Urinary bladder (tissue), 4 donors: ENCODE results near the gene TBC1D24. TPM values are rescaled to one million over a fixed set of nuclear protein-coding genes. Genes with fewer than 3 reads are reported as not detected.
"Not testable (repeated sequence)": the region's sequence is repeated elsewhere in the genome, so short reads cannot be mapped to it uniquely, and the experiment has no call there.

ENCODE experiments used
- DNase-seq: peaks from one replicate; pipeline ENCODE4 v3.0.0-alpha.2; 2015; ENCODE audit errors: extremely low spot score
- H3K27ac ChIP-seq: one replicate; pipeline ENCODE4 v1.5.1; 2013; ENCODE audit warnings: low read depth, mild to moderate bottlenecking, moderate library complexity
- H3K36me3 ChIP-seq: one replicate; pipeline ENCODE4 v1.6.1; 2013; ENCODE audit warnings: mild to moderate bottlenecking, moderate library complexity; ENCODE audit not compliant: insufficient read depth
- H3K4me1 ChIP-seq: one replicate; pipeline ENCODE4 v1.6.1; 2013; ENCODE audit warnings: mild to moderate bottlenecking, moderate library complexity; ENCODE audit not compliant: insufficient read depth
- H3K4me3 ChIP-seq: one replicate; pipeline ENCODE4 v1.5.1; 2013; ENCODE audit warnings: low read depth, low read length
- WGBS: extraction: QIAGEN DNeasy Blood & Tissue Kit; methylation state at CpG from one replicate; pipeline ENCODE4 v1.1.7; 2013; 5-methylcytosine and 5-hydroxymethylcytosine counted together
- polyA plus RNA-seq: library from polyadenylated mRNA; stranded (reverse); fragments of 200-250 nt; gene quantifications from one replicate; pipeline ENCODE4 v1.2.3, GENCODE V29; 2013
- total RNA-seq: library from RNA; depleted of rRNA; stranded (reverse); fragments of >200 nt; gene quantifications from one replicate; pipeline ENCODE4 v1.2.3, GENCODE V29; 2014
- donor health status: healthy with polysubstance abuse.
- donor health status: healthy.

The TBC1D24 gene
- total and polyA plus RNA-seq, 2 donors, result 5.8 to 11.2 TPM

DNA sequence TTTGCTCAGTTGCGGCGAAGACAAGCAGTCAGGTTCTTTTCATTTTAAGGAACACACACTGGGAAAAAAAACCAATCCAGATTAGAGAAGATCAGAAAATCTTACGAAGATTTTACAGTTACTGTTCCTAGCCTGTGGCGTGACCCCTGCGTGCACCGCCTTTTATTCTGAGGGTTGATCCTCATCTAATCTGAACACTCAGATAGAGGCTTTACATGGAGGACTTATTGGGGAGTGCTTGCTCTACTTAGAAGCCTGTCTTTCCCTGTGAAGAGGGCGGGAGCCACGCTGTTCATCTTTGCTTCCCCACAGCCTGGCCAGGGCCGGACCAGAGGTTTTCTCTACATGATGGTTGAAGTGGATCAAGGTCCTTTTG lies 1.4 kb downstream of the TBC1D24 start:
- 91% methylated on average over 9 of the region's 9 CpGs for WGBS
- no peak overlapping the region for H3K4me3 ChIP-seq
- no peaks in the 10 kb centered on the region for H3K4me1 ChIP-seq
- DNase-seq, result no peak
- H3K36me3 ChIP-seq, result no peaks in the 10 kb centered on the region
- no peak overlapping the region for H3K27ac ChIP-seq

DNA sequence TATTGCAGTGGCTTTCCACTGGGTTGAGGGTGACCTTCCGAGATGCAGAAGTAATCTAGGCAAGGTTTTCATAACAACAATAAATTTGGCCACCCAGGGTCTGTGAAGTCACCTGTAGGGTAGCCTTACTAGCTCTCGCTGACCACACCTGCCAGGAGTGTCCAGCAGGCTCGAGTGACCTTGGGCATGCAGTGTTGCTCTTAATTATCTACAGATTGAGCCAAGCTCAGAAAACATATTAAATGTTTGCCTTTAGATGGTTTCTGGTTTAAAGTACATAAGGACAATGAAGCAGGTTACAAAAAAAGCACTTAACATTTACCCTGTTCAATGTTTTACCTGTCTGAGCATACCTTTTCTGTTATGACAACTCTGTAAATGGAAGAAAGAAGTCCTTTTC lies 1.8 kb downstream of the TBC1D24 start:
- Histone ChIP-seq H3K4me3 (no peak overlapping the region), H3K36me3 (no peaks in the 10 kb centered on the region)

DNA sequence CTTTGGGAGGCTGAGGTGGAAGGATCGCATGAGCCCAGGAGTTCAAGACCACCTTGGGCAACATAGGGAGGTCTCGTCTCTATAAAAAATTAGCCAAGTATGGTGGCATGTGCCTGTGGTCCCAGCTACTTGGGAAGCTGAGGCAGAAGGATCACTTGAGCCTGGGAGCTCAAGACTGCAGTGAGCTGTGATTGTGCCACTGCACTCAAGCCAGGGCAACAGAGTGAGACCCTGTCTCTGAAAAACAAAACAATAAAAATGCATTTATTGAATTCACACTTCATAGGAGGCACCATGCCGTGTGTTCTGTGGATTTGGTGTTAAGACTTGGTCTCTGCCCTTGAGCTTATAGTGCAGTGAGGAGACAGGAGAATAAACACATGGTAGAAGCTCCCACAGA lies 2.4 kb downstream of the TBC1D24 start:
- Histone ChIP-seq H3K4me3 (no peak overlapping the region), H3K27ac (no peak overlapping the region), H3K36me3 (no peaks in the 10 kb centered on the region), H3K4me1 (no peaks in the 10 kb centered on the region)
- DNase-seq, result no peak
- WGBS, result 94% methylated on average over 3 of the region's 3 CpGs

More for the DNA sequence above, 1.8 kb downstream of the TBC1D24 start:
- no peak for DNase-seq
- 86% methylated on average over 3 of the region's 3 CpGs for WGBS
- Histone ChIP-seq H3K4me1 (no peaks in the 10 kb centered on the region), H3K27ac (no peak overlapping the region)

DNA sequence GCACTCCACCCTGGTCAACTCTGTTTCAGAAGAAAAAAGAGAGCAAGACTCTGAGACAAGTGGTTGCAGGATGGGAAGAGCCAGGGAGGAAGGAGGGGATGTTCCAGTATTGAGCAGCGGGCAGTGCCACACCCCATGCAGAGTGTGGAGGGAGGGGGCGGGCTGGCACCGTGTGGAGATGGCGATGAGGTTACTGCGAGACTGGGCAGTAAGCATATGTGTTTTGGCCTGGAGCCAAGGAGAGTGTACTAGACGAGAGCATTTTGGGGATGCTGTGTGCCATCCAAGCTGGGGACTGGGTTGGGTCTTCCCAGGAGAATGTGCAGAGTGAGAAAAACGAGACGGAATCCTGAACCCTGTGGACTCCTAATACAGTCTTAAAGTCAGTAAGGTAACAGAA lies 3.4 kb downstream of the TBC1D24 start:
- Histone ChIP-seq H3K36me3 (no peaks in the 10 kb centered on the region), H3K4me1 (no peaks in the 10 kb centered on the region), H3K4me3 (no peak overlapping the region), H3K27ac (no peak overlapping the region)
- no peak for DNase-seq
- 73% methylated on average over 8 of the region's 8 CpGs for WGBS

DNA sequence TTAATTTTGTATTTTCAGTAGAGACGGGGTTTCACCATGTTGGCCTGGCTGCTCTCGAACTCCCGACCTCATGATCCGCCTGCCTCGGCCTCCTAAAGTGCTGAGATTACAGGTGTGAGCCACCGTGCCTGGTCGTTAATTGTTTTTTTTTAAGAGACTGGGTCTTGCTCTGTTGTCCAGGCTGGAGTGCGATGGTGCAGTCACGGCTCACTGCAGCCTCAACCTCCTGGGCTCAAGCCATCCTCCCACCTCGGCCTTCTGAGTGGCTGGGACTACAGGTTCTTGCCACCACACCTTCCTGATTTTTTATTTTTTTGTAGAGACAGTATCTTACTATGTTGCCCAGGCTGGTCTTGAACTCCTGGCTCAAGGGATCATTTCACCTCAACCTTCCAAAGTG lies 5.1 kb downstream of the TBC1D24 start:
- not testable (repeated sequence) for H3K36me3 ChIP-seq, H3K27ac ChIP-seq, DNase-seq, H3K4me1 ChIP-seq, H3K4me3 ChIP-seq
- WGBS, result 93% methylated on average over 10 of the region's 10 CpGs

DNA sequence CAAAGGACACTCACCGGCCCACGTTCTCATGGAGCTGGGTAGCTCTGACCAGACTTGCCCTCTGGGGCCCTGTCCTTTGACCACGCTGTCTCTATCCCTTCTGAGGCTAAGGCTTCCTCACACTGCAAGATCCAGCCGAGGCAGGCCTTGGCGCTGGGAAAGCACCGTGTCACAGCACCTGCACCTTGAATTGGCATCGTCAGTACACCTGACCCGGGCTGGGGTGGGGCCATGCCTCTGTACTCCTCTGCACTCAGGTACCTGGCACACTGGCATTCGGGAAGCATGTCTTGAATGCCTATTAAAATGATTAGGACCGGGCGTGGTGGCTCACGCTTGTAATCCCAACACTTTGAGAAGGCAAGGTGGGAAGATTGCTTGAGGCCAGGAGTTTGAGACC lies 6.0 kb downstream of the TBC1D24 start:
- no peak overlapping the region for H3K4me3 ChIP-seq
- 87% methylated on average over 12 of the region's 12 CpGs for WGBS
- no peak overlapping the region for H3K27ac ChIP-seq
- no peak for DNase-seq
- H3K36me3 ChIP-seq, result no peaks in the 10 kb centered on the region
- H3K4me1 ChIP-seq, result no peaks in the 10 kb centered on the region

DNA sequence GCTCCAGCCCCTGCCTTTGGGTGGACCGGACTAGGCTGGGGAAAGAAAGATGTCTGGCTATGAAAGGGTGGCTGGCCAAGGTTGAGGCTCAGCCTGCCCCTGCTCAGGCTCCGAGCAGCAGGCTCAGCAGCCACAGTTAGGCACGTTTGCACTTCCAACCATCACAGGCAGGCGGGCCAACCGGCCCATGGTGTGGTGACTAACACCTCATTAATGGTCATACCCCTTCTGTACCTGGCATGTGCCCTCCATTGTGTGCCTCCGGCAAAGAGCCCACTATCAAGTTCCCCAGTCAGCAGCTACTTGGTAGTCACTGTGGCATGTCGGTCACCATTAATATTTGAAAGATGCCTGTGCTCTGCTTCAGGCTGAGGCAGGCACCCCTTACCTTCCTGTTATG lies 6.7 kb downstream of the TBC1D24 start:
- WGBS, result 73% methylated on average over 7 of the region's 7 CpGs
- H3K36me3 ChIP-seq, result no peaks in the 10 kb centered on the region
- H3K27ac ChIP-seq, result no peak overlapping the region
- no peak for DNase-seq
- no peaks in the 10 kb centered on the region for H3K4me1 ChIP-seq
- H3K4me3 ChIP-seq, result no peak overlapping the region

DNA sequence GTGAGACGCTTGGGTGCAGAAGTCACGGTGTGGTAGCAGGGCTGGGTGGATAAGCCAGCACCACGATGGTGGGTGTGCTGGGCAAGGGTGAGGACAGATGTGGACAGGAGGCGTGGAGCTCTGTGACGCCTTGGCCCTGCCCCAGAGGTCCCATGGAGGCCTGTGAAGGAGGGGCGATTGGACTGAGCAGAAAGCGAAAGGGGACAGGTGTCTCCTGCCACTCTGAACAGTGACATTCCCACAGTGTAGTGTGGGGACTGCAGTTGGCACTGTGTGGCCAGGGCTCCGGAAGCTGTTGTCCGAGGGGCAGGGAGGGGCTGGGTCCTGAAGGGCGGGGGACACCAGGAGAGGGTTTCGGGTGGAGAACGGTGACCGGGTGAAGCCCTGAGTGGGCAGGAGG lies 7.3 kb downstream of the TBC1D24 start:
- Histone ChIP-seq H3K27ac (no peak overlapping the region), H3K36me3 (no peaks in the 10 kb centered on the region), H3K4me1 (no peaks in the 10 kb centered on the region), H3K4me3 (no peak overlapping the region)
- DNase-seq, result no peak
- 57% methylated on average over 13 of the region's 13 CpGs for WGBS

DNA sequence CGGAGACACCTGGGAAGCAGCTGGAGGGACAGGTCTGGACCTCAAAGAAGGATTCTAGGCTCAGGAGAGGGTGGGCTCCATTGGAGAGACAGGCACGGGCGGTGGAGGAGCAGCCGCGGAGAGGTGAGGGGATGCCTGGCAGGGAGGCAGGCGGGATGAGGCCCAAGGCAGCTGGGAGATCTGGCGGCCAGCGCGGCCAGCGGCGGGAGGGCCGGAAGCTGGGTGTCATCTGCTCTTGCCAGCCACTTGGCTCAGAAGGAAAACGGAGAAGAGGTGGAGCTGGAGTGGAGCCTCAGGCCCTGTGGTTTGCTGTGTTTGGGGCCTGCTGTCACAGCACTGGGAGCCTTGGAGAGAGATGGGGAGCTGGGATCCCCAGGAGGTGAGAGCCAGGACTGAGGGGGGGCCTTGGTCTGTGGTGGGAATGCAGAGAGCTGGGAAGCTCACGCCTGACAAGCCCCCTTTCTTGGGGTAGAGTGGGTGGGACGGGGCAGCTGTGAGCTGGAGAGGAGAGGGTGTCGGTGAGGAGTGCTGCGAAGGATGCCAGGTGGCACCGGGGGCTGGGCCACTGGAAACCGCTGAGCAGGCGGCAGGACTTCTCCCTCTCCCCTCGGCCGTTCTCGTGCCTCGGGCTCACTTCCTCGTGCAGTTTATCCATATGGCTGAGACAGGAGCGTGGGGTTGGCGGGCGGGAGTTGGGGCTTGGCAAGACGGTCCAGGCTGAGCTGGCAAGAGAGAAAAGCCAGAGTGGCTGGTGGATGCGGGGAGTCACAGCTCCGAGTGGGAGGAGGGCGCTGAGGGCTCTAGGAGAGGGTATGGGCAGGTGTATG lies 8.0 kb downstream of the TBC1D24 start:
- H3K27ac ChIP-seq, result no peak overlapping the region
- H3K4me1 ChIP-seq, result no peaks in the 10 kb centered on the region
- WGBS, result 20% methylated on average over 32 of the region's 32 CpGs
- H3K36me3 ChIP-seq, result no peaks in the 10 kb centered on the region
- no peak for DNase-seq
- no peak overlapping the region for H3K4me3 ChIP-seq

DNA sequence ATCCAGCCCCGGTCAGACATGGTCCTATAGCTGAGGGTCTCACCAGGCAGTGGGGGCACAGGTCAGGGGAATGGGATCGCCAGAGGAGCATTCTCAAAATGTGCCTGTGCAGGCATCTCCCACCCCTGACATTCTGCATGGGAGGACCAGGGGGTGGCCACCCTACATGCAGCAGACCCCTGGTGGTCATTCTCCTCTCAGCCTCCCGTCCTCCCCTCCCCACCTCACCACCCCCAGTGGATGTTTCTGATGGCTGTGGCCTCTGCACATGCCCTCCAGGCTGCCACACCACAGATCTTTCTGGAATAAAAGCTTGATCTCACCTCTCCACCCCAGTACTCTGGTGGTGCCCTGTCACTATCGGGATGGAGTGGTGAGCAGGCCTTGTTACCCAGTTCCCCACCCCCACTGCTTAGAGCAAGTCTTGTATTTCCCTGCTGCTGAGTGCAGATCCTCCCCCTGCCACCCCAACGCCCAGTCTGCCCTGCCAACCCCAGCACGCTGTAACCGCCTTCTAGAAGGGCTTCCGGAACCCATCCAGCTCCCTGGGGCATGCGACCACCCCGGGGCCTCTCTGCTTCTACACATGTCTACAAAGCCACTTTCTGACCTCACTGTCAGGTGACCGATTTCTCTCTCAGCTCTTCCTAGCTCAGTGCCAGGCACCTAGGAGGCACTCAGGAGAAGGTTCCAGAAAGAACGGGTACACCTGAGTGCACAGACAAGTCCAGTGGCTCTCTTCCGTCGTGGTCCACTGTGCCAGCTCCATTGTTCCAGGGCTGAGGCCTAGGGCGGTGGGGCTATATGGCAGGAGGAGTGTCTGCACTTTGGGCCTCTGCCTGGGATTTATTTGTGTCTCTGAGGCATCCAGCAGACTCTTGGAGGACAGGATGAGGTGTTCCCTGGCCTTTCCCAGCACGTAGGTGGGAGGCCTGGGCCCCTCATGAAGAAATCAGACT lies 9.3 kb downstream of the TBC1D24 start:
- WGBS, result 87% methylated on average over 16 of the region's 16 CpGs
- Histone ChIP-seq H3K27ac (no peak overlapping the region), H3K4me1 (no peaks in the 10 kb centered on the region)

DNA sequence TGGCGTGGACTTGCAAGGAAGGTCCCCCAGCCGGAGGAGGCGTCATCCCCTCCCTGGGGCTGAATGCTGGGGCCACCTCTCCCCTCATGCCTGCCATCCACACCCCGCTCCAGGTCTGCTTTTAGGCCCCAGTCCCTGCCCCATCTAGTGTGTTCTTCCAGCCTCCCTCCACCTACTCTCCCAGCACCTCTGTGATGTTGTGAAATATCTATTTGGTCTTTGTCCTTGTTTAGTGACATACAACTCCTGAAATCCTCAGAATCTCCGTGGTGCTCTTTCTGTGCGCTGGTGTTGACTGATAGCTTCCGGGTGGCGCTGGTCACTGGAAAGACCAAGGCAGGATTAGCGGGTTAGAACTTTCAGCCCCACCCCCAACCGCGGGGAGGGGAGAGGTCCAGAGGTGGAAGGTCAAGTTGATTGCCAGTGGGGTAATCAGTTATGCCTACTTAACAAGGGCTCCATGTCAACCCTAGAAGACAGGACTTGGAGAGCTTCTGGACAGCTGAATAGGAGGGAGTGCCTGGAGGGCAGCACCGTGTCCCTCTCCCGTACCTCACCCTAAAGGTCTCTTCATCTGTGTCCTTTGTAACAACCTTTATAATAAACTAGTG lies 10.1 kb downstream of the TBC1D24 start:
- no peak overlapping the region for H3K4me3 ChIP-seq
- WGBS, result 86% methylated on average over 13 of the region's 13 CpGs
- no peak for DNase-seq
- no peaks in the 10 kb centered on the region for H3K4me1 ChIP-seq
- H3K36me3 ChIP-seq, result no peaks in the 10 kb centered on the region
- no peak overlapping the region for H3K27ac ChIP-seq

More for the DNA sequence above, 9.3 kb downstream of the TBC1D24 start:
- no peak for DNase-seq
- Histone ChIP-seq H3K4me3 (no peak overlapping the region), H3K36me3 (no peaks in the 10 kb centered on the region)

DNA sequence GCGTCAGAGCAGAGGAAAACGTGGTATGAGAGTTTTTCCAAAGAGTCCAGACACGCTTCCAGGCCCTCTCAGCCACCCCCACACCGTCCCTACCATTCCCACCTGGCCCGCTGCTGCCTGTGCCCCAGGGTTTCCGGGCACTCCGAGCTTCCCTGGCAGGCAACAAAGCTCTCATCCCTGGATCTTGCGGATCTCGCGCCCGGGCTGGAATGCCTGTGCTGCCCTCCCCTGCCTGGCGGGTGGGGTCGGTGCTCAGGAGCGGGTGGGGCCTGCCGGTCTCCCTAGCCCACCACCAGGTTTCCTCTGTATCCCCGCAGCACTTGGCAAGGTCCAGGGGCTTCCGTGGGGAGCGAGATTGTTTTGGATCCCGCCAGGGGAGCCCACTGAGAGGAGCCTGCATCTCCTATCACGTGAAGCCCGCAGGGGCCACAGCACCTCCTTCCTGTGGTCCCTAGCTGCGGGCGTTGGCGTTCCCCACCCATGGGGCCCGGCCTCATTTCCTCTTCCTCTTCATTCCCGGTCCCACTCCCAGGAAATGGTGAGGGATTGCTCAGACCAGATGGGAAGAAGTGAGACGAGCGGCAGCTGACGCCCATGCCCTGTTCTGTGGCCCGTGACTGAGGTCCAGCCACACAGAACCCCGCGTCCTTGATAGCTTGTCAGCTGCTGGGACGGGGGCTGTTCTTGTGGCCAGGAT lies 11.0 kb downstream of the TBC1D24 start:
- Histone ChIP-seq H3K4me3 (no peak overlapping the region), H3K27ac (no peak overlapping the region), H3K4me1 (no peaks in the 10 kb centered on the region), H3K36me3 (no peaks in the 10 kb centered on the region)
- 83% methylated on average over 33 of the region's 33 CpGs for WGBS
- no peak for DNase-seq
